HCT116 (cell line): ENCODE measurements around the gene CD3D. TPM values are rescaled to one million over a fixed set of nuclear protein-coding genes. Genes with fewer than 3 reads are reported as not detected.

ENCODE experiments used
- ATAC-seq: fragments of 200-7000 bp; cut with Tn5 transposase; 2 replicates; pipeline ENCODE4 v1.9.1; 2020; ENCODE audit warnings: mild to moderate bottlenecking, moderate library complexity
- BruUV-seq: library from RNA; stranded (reverse); fragments of 400-500 nt; replicated peaks from 2 replicates; lab custom pipeline; 2021; lab: Mats Ljungman, UMichigan
- CTCF ChIA-PET: fragments of 300-600 bp; sonication (Branson Sonifier 250); formaldehyde crosslinking; loops from one replicate; lab custom pipeline; 2021; ENCODE audit warnings: antibody characterized with exemption; lab: Charles Lee
- POLR2A ChIA-PET: fragments of 300-600, 350-600 bp; sonication (Branson Sonifier 250); formaldehyde crosslinking; loops from one replicate; lab custom pipeline; 2021; ENCODE audit warnings: antibody characterized with exemption; lab: Charles Lee
- RAD21 ChIA-PET, 2 experiments: fragments of 300-600 bp; sonication (Branson Sonifier 250); formaldehyde crosslinking; loops; one replicate each; lab custom pipeline; 2023; ENCODE audit warnings: low total read pairs in 2 of 2; ENCODE audit not compliant: uncharacterized antibody in 2 of 2, unreplicated experiment in 2 of 2, low non-redundant PET in 1 of 2; lab: Charles Lee
- DNase-seq: peaks from one replicate; pipeline ENCODE4 v3.0.0-alpha.2; 2010; ENCODE audit warnings: low read depth, low spot score
- H2AFZ ChIP-seq: fragments of 200-600 bp; shearing (Covaris generic), sonication (generic); 2 replicates; pipeline ENCODE4 v1.6.1; 2017; ENCODE audit warnings: low read depth, mixed run types, mixed read lengths, antibody characterized with exemption, low read length; ENCODE audit not compliant: poor library complexity, severe bottlenecking
- H3K27ac ChIP-seq: 2 replicates; pipeline ENCODE4 v1.5.1; 2012; ENCODE audit warnings: low read depth, low read length
- H3K27me3 ChIP-seq: fragments of 200-600 bp; sonication (generic); 2 replicates; pipeline ENCODE4 v1.6.1; 2016; ENCODE audit warnings: mixed run types, low read length, mixed read lengths; ENCODE audit not compliant: insufficient read depth
- H3K36me3 ChIP-seq, 2 experiments: fragments of 200-500 bp in 1 of 2; fragments of 200-600 bp in 1 of 2; sonication (Bioruptor generic) in 1 of 2; sonication (generic) in 1 of 2; 2 replicates each; pipeline versions ENCODE4 v1.5.1 to v1.6.1; 2014 to 2016; ENCODE audit warnings: low read length in 2 of 2, inconsistent platforms in 1 of 2, mixed read lengths in 1 of 2, mixed run types in 1 of 2; ENCODE audit not compliant: insufficient read depth in 2 of 2, control insufficient read depth in 1 of 2
- H3K4me1 ChIP-seq, 2 experiments: fragments of 200-600 bp in 1 of 2; sonication (generic) in 1 of 2; 2 replicates each; pipeline versions ENCODE4 v1.5.1 to v1.6.1; 2012 to 2017; ENCODE audit warnings: low read length in 2 of 2, inconsistent platforms in 1 of 2, mild to moderate bottlenecking in 1 of 2, mixed read lengths in 1 of 2, mixed run types in 1 of 2, moderate library complexity in 1 of 2; ENCODE audit not compliant: insufficient read depth in 2 of 2, control insufficient read depth in 1 of 2
- H3K4me2 ChIP-seq: fragments of 200-600 bp; sonication (generic); 2 replicates; pipeline ENCODE4 v1.6.1; 2017; ENCODE audit warnings: mixed run types, low read length, mixed read lengths
- H3K4me3 ChIP-seq, 2 experiments: fragments of 200-600 bp in 1 of 2; sonication (generic) in 1 of 2; replicated peaks in 1 of 2; 2 replicates each; pipeline ENCODE4 v1.5.1; 2011 to 2016; ENCODE audit warnings: low read length in 2 of 2, control low read depth in 1 of 2, low read depth in 1 of 2, mild to moderate bottlenecking in 1 of 2, mixed read lengths in 1 of 2, mixed run types in 1 of 2
- H3K79me2 ChIP-seq: fragments of 200-600 bp; sonication (generic); 2 replicates; pipeline ENCODE4 v1.6.1; 2017; ENCODE audit warnings: mild to moderate bottlenecking, mixed run types, low read length, moderate library complexity, mixed read lengths; ENCODE audit not compliant: insufficient read depth
- H3K9ac ChIP-seq: fragments of 200-600 bp; sonication (generic); 2 replicates; pipeline ENCODE4 v1.6.1; 2016; ENCODE audit warnings: low read length, mixed read lengths
- H3K9me2 ChIP-seq: fragments of 200-600 bp; sonication (generic), shearing (Covaris generic); 2 replicates; pipeline ENCODE4 v1.6.1; 2017; ENCODE audit warnings: mixed run types, mild to moderate bottlenecking, moderate library complexity; ENCODE audit not compliant: insufficient read depth
- H3K9me3 ChIP-seq, 2 experiments: fragments of 200-500 bp in 1 of 2; fragments of 200-600 bp in 1 of 2; sonication (Bioruptor generic) in 1 of 2; sonication (generic) in 1 of 2; 2 replicates each; pipeline ENCODE4 v1.6.1; 2014 to 2017; ENCODE audit warnings: low read length in 2 of 2, mixed read lengths in 2 of 2, inconsistent platforms in 1 of 2, low read depth in 1 of 2, mild to moderate bottlenecking in 1 of 2, mixed run types in 1 of 2, moderate library complexity in 1 of 2; ENCODE audit not compliant: control insufficient read depth in 1 of 2, insufficient read depth in 1 of 2
- H4K20me1 ChIP-seq: fragments of 200-600 bp; sonication (generic), shearing (Covaris generic); 2 replicates; pipeline ENCODE4 v1.6.1; 2017; ENCODE audit warnings: mixed run types, mild to moderate bottlenecking, moderate library complexity; ENCODE audit not compliant: insufficient read depth
- ATF3 ChIP-seq: IDR thresholded peaks from 2 replicates; pipeline ENCODE4 v1.6.1; 2012
- CBX3 ChIP-seq: IDR thresholded peaks from 2 replicates; pipeline ENCODE4 v1.6.1; 2012; ENCODE audit warnings: low read depth
- CEBPB ChIP-seq: IDR thresholded peaks from 2 replicates; pipeline ENCODE4 v1.6.1; 2012; ENCODE audit warnings: low read depth
- EGR1 ChIP-seq: IDR thresholded peaks from 2 replicates; pipeline ENCODE4 v1.6.1; 2012; ENCODE audit warnings: low read depth
- ELF1 ChIP-seq: IDR thresholded peaks from 2 replicates; pipeline ENCODE4 v1.6.1; 2012; ENCODE audit warnings: low read depth, borderline replicate concordance
- EZH2 ChIP-seq: fragments of 200-600 bp; sonication (generic); IDR thresholded peaks from 2 replicates; pipeline ENCODE4 v1.6.1; 2017; ENCODE audit warnings: antibody characterized with exemption, mixed run types
- EZH2phosphoT487 ChIP-seq: fragments of 200-600 bp; IDR thresholded peaks from 2 replicates; pipeline ENCODE4 v1.6.1; 2018; ENCODE audit warnings: antibody characterized with exemption, borderline replicate concordance
- FOSL1 ChIP-seq: IDR thresholded peaks from 2 replicates; pipeline ENCODE4 v1.6.1; 2012; ENCODE audit warnings: low read depth
- JUND ChIP-seq: IDR thresholded peaks from 2 replicates; pipeline ENCODE4 v1.6.1; 2012
- MAX ChIP-seq: IDR thresholded peaks from 2 replicates; pipeline ENCODE4 v1.6.1; 2012
- POLR2A ChIP-seq: IDR thresholded peaks from 2 replicates; pipeline ENCODE4 v1.7.0; 2011; ENCODE audit warnings: borderline replicate concordance; ENCODE audit not compliant: insufficient read depth, insufficient read length; ENCODE audit errors: extremely low read depth
- POLR2AphosphoS5 ChIP-seq: IDR thresholded peaks from 2 replicates; pipeline ENCODE4 v1.6.1; 2011; ENCODE audit warnings: mild to moderate bottlenecking, low read depth, low read length, moderate library complexity
- REST ChIP-seq: IDR thresholded peaks from 2 replicates; pipeline ENCODE4 v1.6.1; 2012; ENCODE audit warnings: low read depth
- SIN3A ChIP-seq: IDR thresholded peaks from 2 replicates; pipeline ENCODE4 v1.6.1; 2012; ENCODE audit warnings: low read depth
- SP1 ChIP-seq: IDR thresholded peaks from 2 replicates; pipeline ENCODE4 v1.6.1; 2012; ENCODE audit warnings: low read depth
- SRF ChIP-seq: IDR thresholded peaks from 2 replicates; pipeline ENCODE4 v1.6.1; 2012; ENCODE audit warnings: low read depth
- TCF7L2 ChIP-seq: IDR thresholded peaks from 2 replicates; pipeline ENCODE4 v1.7.0; 2011; ENCODE audit warnings: borderline replicate concordance, inconsistent platforms; ENCODE audit not compliant: insufficient read depth, insufficient read length; ENCODE audit errors: extremely low read depth
- ZFX ChIP-seq: fragments of 450-650 bp; IDR thresholded peaks from 2 replicates; pipeline ENCODE4 v1.6.1; 2017
- ZNF274 ChIP-seq: fragments of 200-500 bp; sonication (Bioruptor generic); IDR thresholded peaks from 2 replicates; pipeline ENCODE4 v1.6.1; 2014; ENCODE audit warnings: mild to moderate bottlenecking, low read depth, low read length, inconsistent platforms
- intact Hi-C: fragments of 100-400 bp; cut with micrococcal nuclease; formaldehyde crosslinking; loops from 2 replicates; pipeline ENCODE4 v1.10.0; 2022
- total RNA-seq: library from RNA; stranded (reverse); gene quantifications from one replicate; pipeline ENCODE4 v1.2.1, GENCODE V29; 2021; ENCODE audit not compliant: unreplicated experiment
- TF ChIP-seq, protein P1 (sequence below), 3 experiments: fragments of 200-600 bp in 1 of 3; sonication (generic) in 1 of 3; IDR thresholded peaks in 2 of 3; conservative IDR thresholded peaks in 1 of 3; 2 replicates each; pipeline ENCODE4 v1.5.1; 2012 to 2017; ENCODE audit warnings: low read depth in 2 of 3, low read length in 2 of 3, antibody characterized with exemption in 1 of 3, borderline replicate concordance in 1 of 3, control low read depth in 1 of 3, mild to moderate bottlenecking in 1 of 3, mixed read lengths in 1 of 3, mixed run types in 1 of 3, moderate library complexity in 1 of 3; ENCODE audit not compliant: insufficient read depth in 1 of 3

The CD3D gene
- total RNA-seq, 1 experiment from 2014 or later = 1.0 TPM

DNA sequence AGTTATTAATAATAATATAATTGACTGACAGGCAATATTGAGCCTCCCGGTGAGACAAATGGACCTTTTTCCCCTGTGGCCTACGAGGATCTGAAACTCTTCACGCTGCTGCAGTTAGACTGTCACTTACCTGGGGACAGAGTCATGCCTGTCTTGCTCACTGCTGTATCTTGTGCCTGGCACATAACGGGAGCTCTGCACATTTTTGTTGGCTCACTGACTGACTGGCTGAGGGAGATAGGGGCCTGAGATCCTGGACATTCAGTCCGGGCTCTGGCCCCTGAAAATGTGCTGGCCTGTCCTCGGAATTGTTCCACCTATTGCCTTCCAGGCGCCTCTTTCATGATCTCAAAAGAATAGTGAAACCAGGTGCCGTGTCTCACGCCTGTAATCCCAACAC is 743 bp upstream of the CD3D start:
- no peaks in the 10 kb centered on the region for H3K9me2 ChIP-seq
- H3K9me3 ChIP-seq = no peaks in the 10 kb centered on the region
- H3K79me2 ChIP-seq = no peaks in the 10 kb centered on the region
- H3K4me2 ChIP-seq = no peak overlapping the region
- RAD21 ChIA-PET = no interaction called here
- no peak overlapping the region for H3K4me3 ChIP-seq
- no peaks in the 10 kb centered on the region for H3K36me3 ChIP-seq
- no peak overlapping the region for H3K9ac ChIP-seq
- POLR2A ChIA-PET = no interaction called here
- peaks cover 0 to 4% of the 10 kb centered on the region in 2 experiments; a peak in 2 of 4 replicates for H3K4me1 ChIP-seq
- ATAC-seq = no peak
- H3K27ac ChIP-seq = no peak overlapping the region
- H4K20me1 ChIP-seq = no peaks in the 10 kb centered on the region
- DNase-seq = no peak
- TF ChIP-seq REST = no peak
- TF ChIP-seq CEBPB = no peak
- TF ChIP-seq MAX = no peak
- no peak for TF ChIP-seq EZH2
- no peak for TF ChIP-seq ELF1
- no peak for TF ChIP-seq SP1
- TF ChIP-seq SIN3A = no peak
- no peak for TF ChIP-seq ZFX
- no peak for TF ChIP-seq ZNF274
- TF ChIP-seq CBX3 = no peak
- TF ChIP-seq, protein P1, sequence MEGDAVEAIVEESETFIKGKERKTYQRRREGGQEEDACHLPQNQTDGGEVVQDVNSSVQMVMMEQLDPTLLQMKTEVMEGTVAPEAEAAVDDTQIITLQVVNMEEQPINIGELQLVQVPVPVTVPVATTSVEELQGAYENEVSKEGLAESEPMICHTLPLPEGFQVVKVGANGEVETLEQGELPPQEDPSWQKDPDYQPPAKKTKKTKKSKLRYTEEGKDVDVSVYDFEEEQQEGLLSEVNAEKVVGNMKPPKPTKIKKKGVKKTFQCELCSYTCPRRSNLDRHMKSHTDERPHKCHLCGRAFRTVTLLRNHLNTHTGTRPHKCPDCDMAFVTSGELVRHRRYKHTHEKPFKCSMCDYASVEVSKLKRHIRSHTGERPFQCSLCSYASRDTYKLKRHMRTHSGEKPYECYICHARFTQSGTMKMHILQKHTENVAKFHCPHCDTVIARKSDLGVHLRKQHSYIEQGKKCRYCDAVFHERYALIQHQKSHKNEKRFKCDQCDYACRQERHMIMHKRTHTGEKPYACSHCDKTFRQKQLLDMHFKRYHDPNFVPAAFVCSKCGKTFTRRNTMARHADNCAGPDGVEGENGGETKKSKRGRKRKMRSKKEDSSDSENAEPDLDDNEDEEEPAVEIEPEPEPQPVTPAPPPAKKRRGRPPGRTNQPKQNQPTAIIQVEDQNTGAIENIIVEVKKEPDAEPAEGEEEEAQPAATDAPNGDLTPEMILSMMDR (IDR thresholded peaks at IDR 0.05 in 2 of 3, conservative IDR thresholded peaks at IDR 0.05 in 1 of 3; ENCODE audit: borderline replicate concordance in 1 of 3, insufficient read depth in 1 of 3, low read depth in 2 of 3, low read length in 2 of 3) = no peak
- TF ChIP-seq JUND = no peak
- TF ChIP-seq EGR1 = no peak
- TF ChIP-seq POLR2AphosphoS5 = no peak
- TF ChIP-seq EZH2phosphoT487 = no peak
- no peak for TF ChIP-seq SRF
- TF ChIP-seq FOSL1 = no peak
- TF ChIP-seq TCF7L2 = no peak
- TF ChIP-seq ATF3 = no peak
- TF ChIP-seq POLR2A = no peak
- TF ChIP-seq, all 23 proteins: peak for 0
- CTCF ChIA-PET = no interaction called here
- intact Hi-C loops = no loop called here
- Histone ChIP-seq H2AFZ (no peak overlapping the region), H3K27me3 (peaks cover 8% of the 10 kb centered on the region; the same call in 1 of the 2 replicates)
- BruUV-seq = no TSS peak
